Kidney epithelial cell (primary cell): ENCODE results near the gene PTPRB. TPM values are rescaled to one million over a fixed set of nuclear protein-coding genes. Genes with fewer than 3 reads are reported as not detected.

Experiments
- DNase-seq: peaks from one replicate; pipeline ENCODE4 v3.0.0-alpha.2; 2010; ENCODE audit warnings: low read depth
- H3K27me3 ChIP-seq: 2 replicates; pipeline ENCODE4 v1.6.0; 2011; ENCODE audit warnings: low read length; ENCODE audit not compliant: control insufficient read depth, insufficient read depth
- H3K36me3 ChIP-seq: 2 replicates; pipeline ENCODE4 v1.5.1; 2011; ENCODE audit warnings: low read length; ENCODE audit not compliant: control insufficient read depth, insufficient read depth
- H3K4me3 ChIP-seq: 2 replicates; pipeline ENCODE4 v1.5.1; 2011; ENCODE audit warnings: low read depth, mild to moderate bottlenecking, control low read depth, low read length
- CTCF ChIP-seq: IDR thresholded peaks from 2 replicates; pipeline ENCODE4 v1.5.1; 2011; ENCODE audit warnings: mild to moderate bottlenecking, moderate library complexity, low read length, control low read depth, inconsistent platforms; ENCODE audit not compliant: insufficient read depth, poor library complexity, severe bottlenecking
- total RNA-seq: library from RNA; depleted of rRNA; stranded (reverse); fragments of >200 nt; gene quantifications from 2 replicates; pipeline ENCODE4 v1.2.3, GENCODE V29; 2015

Gene PTPRB
- total RNA-seq, 1 donor from 2014 or later = 4.5 TPM

DNA sequence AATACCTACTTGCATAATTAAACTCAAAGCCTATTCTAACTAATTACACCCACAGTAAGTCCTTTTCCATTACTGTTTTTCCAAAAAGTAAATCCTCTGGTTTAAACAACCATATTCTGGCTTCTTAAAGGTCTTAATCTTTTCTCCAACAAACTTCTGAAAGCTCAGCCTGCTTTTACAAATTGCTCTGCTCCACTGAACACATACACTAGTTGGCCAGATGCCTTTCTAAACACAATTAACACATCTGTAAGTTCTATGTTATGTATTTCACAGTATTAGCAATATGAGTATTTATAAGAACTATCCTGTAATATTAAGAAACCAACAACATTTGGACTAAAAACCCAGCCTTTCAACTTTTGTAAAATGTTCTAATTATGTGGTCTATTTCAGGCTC is 30.1 kb downstream of the PTPRB start:
- no peak for DNase-seq
- no peak for TF ChIP-seq CTCF
- H3K4me3 ChIP-seq = peak overlapping the region; percentile 7

DNA sequence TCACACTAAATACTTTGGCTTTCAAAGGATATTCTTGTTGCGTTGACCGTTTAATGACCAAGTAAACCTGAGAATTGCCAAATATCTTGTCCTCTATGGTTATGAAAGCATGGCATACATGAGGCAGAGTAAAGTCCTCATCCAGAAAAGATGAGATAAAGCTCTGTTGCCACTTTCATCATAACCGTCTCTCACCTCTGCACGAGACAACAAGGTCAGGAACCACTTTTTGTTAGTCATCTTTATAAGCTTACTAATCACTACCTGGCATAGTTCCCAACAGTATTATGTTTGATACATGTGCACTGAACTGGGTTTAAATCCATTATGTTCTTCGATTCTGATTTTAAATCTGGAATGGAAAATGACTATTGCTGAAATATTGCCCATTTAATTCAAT is 31.3 kb downstream of the PTPRB start:
- Histone ChIP-seq H3K4me3 (no peak overlapping the region), H3K27me3 (no peaks in the 10 kb centered on the region), H3K36me3 (no peaks in the 10 kb centered on the region)
- no peak for TF ChIP-seq CTCF
- no peak for DNase-seq

More for the DNA sequence above, 30.1 kb downstream of the PTPRB start:
- H3K27me3 ChIP-seq = no peaks in the 10 kb centered on the region
- H3K36me3 ChIP-seq = no peaks in the 10 kb centered on the region

GRCh38 chr12:70604662-70605061 is 32.6 kb downstream of the PTPRB start:
- H3K36me3 ChIP-seq = no peaks in the 10 kb centered on the region
- no peak for DNase-seq
- no peaks in the 10 kb centered on the region for H3K27me3 ChIP-seq
- H3K4me3 ChIP-seq = no peak overlapping the region
- TF ChIP-seq CTCF = no peak

- no peaks in the 10 kb centered on the region for H3K36me3 ChIP-seq
- DNase-seq = peak; percentile 58
- no peaks in the 10 kb centered on the region for H3K27me3 ChIP-seq
- H3K4me3 ChIP-seq = no peak overlapping the region
- TF ChIP-seq CTCF = no peak
Measured at GRCh38 chr12:70603044-70603443, 34.2 kb downstream of the PTPRB start.

- no peak for DNase-seq
- H3K36me3 ChIP-seq = no peaks in the 10 kb centered on the region
Measured at GRCh38 chr12:70598467-70599193, 38.6 kb downstream of the PTPRB start.

More at GRCh38 chr12:70598467-70599193, 38.6 kb downstream of the PTPRB start:
- no peak for TF ChIP-seq CTCF
- Histone ChIP-seq H3K4me3 (no peak overlapping the region), H3K27me3 (no peaks in the 10 kb centered on the region)
